B cell (primary cell): ENCODE results near the gene ROR2.

Experiments
- EZH2 ChIP-seq: IDR thresholded peaks from 2 replicates; pipeline ENCODE4 v1.6.1; 2012; ENCODE audit warnings: borderline replicate concordance, low read depth, mild to moderate bottlenecking, moderate library complexity, low read length; ENCODE audit not compliant: insufficient read depth, poor library complexity, severe bottlenecking
- TF ChIP-seq, protein P1 (sequence below): fragments of 200-600 bp; IDR thresholded peaks from one replicate; pipeline ENCODE4 v1.8.0; 2022; ENCODE audit warnings: antibody characterized with exemption, mild to moderate bottlenecking

DNA sequence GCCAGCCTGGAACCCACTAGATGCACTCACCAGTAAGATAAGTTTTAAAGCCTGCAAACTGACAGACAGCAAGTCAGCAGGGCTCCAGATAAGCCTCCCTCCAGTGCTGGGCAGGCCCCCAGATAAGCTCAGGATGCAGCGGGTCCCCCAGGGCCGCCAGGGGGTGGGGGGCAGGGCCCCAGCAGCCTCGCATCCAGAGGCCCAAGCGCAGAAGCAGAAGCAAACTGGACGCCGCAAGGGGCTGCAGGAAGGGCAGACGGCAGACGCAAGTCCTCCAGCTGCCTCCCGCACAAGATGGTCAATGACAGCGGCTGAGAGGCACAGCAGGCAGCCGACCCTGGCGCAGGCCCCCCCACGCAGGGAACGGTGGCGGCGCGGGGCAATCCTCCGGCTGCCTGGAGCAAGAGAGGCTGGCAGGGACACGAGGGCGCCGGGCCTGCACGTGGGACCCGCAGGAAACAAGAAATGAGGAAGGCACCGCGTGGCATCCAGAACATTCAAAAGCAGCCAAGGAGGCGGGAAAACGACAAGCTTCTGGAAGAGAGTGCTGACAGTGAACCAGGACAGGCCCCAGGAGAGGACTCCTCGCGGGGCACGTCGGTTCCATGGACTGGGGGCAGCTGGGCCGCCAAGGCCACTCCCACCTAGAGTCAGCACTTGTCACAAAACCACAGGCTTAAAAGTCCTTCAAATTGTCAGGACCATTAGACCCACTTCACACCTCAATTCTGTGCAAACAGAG lies 49.8 kb downstream of the ROR2 start:
- no peak for TF ChIP-seq EZH2
- TF ChIP-seq, protein P1, sequence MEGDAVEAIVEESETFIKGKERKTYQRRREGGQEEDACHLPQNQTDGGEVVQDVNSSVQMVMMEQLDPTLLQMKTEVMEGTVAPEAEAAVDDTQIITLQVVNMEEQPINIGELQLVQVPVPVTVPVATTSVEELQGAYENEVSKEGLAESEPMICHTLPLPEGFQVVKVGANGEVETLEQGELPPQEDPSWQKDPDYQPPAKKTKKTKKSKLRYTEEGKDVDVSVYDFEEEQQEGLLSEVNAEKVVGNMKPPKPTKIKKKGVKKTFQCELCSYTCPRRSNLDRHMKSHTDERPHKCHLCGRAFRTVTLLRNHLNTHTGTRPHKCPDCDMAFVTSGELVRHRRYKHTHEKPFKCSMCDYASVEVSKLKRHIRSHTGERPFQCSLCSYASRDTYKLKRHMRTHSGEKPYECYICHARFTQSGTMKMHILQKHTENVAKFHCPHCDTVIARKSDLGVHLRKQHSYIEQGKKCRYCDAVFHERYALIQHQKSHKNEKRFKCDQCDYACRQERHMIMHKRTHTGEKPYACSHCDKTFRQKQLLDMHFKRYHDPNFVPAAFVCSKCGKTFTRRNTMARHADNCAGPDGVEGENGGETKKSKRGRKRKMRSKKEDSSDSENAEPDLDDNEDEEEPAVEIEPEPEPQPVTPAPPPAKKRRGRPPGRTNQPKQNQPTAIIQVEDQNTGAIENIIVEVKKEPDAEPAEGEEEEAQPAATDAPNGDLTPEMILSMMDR, result no peak
